HG03135 (cell line): ENCODE results near the gene RAD51B.

Source experiments
- ATAC-seq: cut with Tn5 transposase; IDR thresholded peaks from one replicate; pipeline ENCODE4 v1.9.1; 2021; ENCODE audit warnings: mild to moderate bottlenecking, moderate library complexity; ENCODE audit not compliant: unreplicated experiment

The RAD51B gene

DNA sequence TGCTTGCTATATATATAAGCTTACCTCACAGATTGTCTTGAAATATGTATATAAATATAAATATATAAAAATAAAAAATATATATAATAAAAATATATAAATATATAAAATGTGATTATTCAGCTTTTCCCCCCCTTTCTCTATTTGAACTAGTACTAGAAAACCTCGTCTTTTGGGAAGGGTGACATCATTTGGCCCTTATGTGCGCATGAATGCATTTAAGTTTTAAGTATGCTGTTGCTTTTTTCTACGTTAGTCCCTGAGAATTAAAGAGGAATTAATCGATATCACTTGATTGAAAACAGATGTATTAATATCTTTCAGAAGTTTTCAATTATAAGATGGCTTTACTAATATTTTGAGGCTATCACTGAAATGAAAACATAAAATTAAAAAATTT, 69.9 kb downstream of the RAD51B start:
- ATAC-seq, result no peak

DNA sequence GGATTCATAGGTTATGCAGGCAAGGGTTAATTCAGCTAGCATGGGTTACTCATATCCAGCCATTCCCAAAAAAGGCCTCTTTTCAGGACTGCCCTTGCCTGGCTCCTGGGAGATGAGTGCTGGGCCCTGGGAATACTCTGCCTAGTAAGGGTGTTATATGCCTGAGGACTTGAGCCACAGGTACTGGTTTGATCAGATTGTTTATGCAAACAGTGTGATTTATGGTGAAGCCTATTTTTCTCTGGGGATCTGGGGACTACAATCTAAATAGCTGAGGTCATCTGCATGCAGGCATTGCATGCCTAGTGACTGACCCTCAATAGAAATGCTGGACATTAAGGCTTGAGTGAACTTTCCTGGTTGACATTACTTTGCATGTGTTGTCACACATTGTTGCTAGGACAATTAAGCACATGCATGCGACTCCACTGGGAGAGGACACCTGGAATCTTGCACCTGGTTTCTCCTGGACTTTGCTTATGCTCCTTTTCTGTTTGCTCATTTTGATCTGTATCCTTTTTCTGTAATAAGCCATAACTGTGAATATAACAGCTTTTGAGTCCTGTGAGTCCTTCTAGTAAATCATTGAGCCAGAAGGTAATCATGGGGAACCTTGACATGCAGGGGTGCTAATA, 73.0 kb downstream of the RAD51B start:
- no peak for ATAC-seq

DNA sequence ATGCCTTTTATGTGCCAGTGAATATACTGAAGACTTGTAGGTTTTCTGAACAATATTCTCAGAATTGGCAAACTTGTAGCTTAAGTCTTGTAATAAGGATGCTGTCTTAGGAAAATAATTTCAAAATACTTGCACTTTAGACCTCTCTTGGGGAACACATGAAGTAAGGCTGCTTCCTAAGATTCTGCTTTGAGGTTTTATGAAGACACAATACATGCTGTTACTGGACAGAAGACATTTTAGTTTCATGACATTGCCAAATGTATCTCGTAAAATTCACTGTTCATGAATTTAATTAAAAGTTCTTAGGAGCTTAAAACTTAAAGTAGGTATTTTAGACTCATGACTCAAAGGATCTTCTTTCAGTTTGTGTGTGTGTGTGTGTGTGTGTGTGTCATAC, 80.7 kb downstream of the RAD51B start:
- ATAC-seq, result no peak

DNA sequence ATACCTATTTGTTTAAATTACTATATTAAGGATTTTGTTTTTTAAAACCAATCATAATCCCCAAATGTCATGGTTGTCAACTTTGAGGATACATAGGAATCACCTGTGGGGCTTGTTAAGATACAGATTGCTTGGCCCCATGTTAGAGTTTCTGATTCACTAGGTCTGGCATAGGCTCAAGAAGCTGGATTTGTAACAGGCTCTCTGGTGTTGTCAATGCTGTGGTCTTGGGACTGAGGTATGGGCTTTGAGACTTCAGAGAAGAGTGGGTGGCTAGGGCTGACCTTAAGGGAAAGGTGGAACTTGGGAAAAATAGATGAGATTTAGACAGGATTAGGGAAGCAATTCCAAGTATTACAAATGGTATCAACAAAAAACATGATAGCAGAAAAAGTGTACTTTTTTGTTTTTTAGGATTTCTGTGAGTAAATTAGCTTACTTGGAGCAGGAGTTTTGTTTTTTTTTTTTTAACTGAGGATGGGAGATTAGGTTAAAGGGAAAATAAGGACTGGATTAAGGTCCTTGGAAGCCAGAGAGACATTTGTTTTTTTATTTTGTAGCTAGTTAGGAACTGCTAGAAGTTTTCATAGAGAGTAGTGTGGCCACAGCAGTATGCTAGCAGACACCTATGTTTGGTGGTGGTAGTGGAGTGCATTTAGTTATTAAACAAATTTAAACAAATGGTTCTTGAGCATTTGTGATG, 88.6 kb downstream of the RAD51B start:
- no peak for ATAC-seq

- no peak for ATAC-seq
Observed at GRCh38 chr14:67911562-67911961, 92.0 kb downstream of the RAD51B start.

DNA sequence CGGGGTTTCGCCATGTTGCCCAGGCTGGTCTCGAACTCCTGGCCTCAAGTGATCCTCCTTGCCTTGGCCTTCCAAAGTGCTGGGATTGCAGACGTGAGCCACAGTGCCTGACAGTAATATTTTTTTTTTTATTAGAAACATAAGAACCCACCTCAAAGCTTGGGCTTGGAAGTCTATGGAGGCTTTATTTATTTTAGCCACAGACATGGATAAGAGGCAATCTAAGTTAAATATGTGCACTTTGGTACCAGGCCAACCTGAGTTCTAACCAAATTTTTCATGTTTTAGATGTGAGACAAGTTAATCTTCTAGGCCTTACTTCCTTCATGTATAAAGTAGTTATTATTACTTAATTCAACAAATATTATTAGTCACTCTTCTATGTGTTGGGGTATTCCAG, 96.9 kb downstream of the RAD51B start:
- no peak for ATAC-seq

GRCh38 chr14:67917006-67917405, 97.4 kb downstream of the RAD51B start:
- no peak for ATAC-seq

GRCh38 chr14:67918838-67919237, 99.3 kb downstream of the RAD51B start:
- ATAC-seq, result no peak

- ATAC-seq, result no peak
Observed at GRCh38 chr14:67919259-67920032, 99.9 kb downstream of the RAD51B start.

DNA sequence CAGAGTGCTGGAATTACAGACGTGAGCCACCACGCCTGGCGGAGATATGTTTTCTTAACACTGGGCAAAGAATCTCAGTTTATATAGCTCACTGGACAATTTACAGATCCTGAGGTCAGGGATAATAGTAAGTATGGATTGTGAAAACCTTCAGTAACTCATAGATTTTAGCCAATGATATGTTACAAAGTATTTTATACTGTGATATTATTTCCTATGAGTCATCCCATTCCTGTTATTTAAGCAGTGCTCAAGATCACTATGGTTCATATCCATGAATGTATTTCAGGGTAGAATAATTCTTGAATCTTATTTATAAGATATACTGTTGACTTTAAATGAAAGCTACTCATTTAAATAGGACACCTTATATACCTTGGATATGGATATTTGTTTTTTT, 107.2 kb downstream of the RAD51B start:
- ATAC-seq, result no peak

GRCh38 chr14:67927244-67927643, 107.7 kb downstream of the RAD51B start:
- no peak for ATAC-seq

GRCh38 chr14:67928375-67928774, 108.8 kb downstream of the RAD51B start:
- no peak for ATAC-seq

DNA sequence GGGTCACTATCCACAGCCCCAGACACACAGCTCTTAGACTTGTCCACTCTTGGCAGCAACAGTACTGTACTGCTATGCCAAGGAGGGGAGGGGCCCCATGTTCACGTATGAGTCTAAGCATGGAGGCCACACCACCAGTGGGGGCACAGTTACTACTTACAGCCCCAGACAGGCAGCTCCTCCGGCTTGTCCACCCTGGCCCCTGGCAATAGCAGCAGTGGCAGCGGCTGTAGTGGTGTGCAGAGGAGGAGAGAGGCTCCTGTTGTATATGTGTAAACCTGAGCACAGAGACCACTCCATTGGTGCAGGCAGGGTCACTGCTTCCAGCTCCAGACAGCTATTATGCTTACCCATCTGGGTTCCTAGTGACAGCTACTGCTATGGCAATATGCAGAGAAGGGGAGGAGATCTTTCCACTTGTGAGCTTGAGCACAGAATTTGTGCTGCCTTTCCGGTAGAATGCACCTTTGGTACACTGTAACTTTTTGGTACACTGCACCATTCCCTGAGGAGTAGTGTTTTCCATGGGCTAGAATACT, 113.2 kb downstream of the RAD51B start:
- no peak for ATAC-seq

- no peak for ATAC-seq
Observed at GRCh38 chr14:67933266-67933665, 113.7 kb downstream of the RAD51B start.

- no peak for ATAC-seq
Observed at GRCh38 chr14:67934087-67934486, 114.5 kb downstream of the RAD51B start.

GRCh38 chr14:67934862-67935261, 115.3 kb downstream of the RAD51B start:
- no peak for ATAC-seq

DNA sequence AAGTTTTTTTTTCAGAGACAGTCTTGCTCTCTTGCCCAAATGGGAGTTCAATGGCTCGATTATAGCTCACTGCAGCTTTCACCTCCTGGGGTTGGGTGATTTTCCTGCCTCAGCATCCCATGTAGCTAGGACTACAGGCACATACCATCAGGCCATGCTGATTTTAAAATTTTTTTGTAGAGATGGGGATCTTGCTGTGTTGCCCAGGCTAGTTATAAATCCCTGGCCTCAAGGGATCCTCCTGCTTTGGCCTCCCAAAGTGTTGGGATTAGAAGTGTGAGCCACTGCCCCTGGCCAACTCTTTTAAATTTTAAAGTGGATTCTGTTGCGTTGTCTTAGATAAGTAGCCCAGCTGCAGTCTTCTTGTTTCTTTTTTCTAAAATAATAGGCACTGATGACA, 115.8 kb downstream of the RAD51B start:
- ATAC-seq, result no peak

DNA sequence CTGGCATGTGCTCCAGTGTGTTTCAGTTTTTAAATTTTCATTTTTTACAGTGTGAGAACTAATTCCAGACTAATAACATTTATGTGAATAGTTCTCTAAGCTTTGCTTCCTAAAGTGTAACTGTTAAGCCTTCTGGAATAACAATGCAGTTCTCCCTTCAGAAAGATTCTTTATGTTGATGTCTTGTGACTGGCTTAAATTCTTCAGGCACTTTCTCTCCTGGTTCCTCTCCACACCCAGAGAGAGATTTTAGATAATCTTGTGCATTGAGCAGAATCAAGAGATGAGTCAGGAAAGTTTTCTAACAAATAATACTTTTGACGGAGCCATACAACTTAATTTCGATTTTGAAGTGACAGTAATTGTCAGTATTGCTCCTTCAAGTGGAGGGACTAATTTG, 118.5 kb downstream of the RAD51B start:
- ATAC-seq, result no peak

DNA sequence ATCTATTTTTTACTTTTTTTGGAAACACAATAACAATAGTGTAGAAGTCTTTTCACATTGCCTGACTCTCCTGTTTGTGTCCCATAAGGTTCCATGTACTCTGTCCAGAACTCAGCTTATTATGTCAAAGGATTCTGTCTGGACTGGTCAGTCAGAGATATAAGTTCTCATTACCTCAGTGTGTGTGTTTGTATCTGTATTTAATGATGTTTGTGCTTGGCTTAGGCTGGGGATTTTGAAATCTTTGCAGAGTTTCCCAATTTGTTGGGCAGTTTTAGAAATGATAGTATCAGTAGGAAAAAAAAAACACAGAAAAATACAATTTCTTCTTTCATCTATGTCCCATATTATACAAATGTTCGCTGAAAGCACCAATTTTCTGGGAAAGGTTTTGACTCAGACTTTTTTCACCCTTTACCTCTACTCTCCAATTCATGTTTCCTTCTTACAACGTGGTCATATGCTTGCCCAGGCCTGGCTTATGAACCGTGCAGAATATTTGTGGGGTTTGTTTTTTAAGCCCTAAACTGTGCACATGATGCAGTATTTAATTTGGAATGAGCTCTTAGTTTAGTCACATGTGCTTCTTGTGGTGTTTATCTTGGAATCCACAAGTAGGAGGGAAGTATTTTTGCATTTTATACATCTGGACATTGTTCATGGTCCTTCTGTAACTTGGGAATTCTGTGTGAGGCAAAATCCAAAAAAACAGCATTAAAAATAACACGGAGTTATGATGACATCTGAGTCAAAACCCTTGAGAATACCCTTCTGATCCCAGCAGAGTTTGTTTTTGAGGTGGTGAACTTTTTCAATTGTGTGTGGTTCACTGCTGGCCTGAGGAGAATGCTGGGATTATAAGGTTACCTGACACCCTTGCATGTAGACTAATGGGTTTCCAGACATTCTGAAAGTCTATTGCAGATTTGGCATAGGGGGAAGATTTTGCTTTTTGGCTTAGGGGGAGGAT, 121.2 kb downstream of the RAD51B start:
- ATAC-seq, result no peak

DNA sequence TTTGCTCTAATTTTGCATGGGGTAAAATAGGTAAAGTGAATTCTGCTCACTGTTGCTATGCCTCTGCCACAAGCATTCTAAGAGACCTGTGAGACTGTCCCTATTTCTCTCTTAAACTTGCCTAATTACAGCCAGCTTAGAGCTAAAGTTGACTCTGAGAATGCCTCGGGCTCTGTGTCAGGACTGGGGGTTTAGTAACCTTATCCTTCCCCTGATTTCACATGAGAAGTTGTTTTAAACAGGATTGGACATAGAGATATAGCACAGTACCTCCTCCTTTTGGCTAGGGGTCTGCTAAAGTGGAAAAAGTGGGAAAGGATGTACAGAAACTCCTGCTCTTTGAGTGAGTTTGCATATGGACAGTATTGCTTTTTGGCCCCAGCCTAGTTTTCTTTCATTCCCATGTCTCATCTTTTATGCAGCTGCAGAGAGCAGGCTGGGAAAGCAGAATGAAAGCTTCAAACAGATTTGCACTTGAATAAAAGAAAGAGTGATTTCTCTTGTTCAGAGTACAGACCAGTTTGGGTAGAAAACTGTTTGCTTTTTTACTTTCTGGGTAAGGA, 122.0 kb downstream of the RAD51B start:
- ATAC-seq, result no peak
